ENCODE measurements around the gene RECQL.
A peak's percentile ranks its signal among the peaks of the same experiment; 100 is the strongest.

The RECQL gene

GRCh38 chr12:21526721-21527345, 25.4 kb upstream of the RECQL start:
- Histone ChIP-seq H3K36me3 (ENCODE audit: insufficient read depth, low read length) (no peaks in the 10 kb centered on the region), H3K4me3 (ENCODE audit: low read length) (peak overlapping the region; percentile 73), H2AFZ (ENCODE audit: low read depth, low read length) (peak overlapping the region; percentile 100), H3K4me1 (ENCODE audit: insufficient read depth, low read length) (peaks cover 14% of the 10 kb centered on the region), H3K9me3 (ENCODE audit: low read length) (no peaks in the 10 kb centered on the region), H3K27me3 (ENCODE audit: insufficient read depth, low read length) (peaks cover 8% of the 10 kb centered on the region)

GRCh38 chr12:21526053-21526452, 24.6 kb upstream of the RECQL start, which contains the start of gene SPX:
Gene SPX, plus strand, starts transcription at chr12:21526296. Its CDS starts 177 bp downstream, at chr12:21526473.
- Histone ChIP-seq H2AFZ (ENCODE audit: low read depth, low read length) (peak within 1 kb of the TSS; percentile 100), H3K9me3 (ENCODE audit: low read length) (no peaks in the 10 kb centered on the region), H3K4me1 (ENCODE audit: insufficient read depth, low read length) (peaks cover 14% of the 10 kb centered on the region), H3K36me3 (ENCODE audit: insufficient read depth, low read length) (no peaks in the 10 kb centered on the region), H3K27me3 (ENCODE audit: insufficient read depth, low read length) (peaks cover 8% of the 10 kb centered on the region), H3K4me3 (ENCODE audit: low read length) (peak within 1 kb of the TSS; percentile 73)

- no peak overlapping the region for H2AFZ ChIP-seq (ENCODE audit: low read depth, low read length)
- peaks cover 3% of the 10 kb centered on the region for H3K27me3 ChIP-seq (ENCODE audit: insufficient read depth, low read length)
- H3K4me3 ChIP-seq (ENCODE audit: low read length) = no peak overlapping the region
- peaks cover 12% of the 10 kb centered on the region for H3K4me1 ChIP-seq (ENCODE audit: insufficient read depth, low read length)
- H3K36me3 ChIP-seq (ENCODE audit: insufficient read depth, low read length) = no peaks in the 10 kb centered on the region
- H3K9me3 ChIP-seq (ENCODE audit: low read length) = no peaks in the 10 kb centered on the region
Measured at GRCh38 chr12:21523148-21523547, 21.7 kb upstream of the RECQL start.

GRCh38 chr12:21521541-21521940, 20.1 kb upstream of the RECQL start:
- Histone ChIP-seq H3K4me1 (ENCODE audit: insufficient read depth, low read length) (peaks cover 3% of the 10 kb centered on the region), H3K9me3 (ENCODE audit: low read length) (no peaks in the 10 kb centered on the region), H3K36me3 (ENCODE audit: insufficient read depth, low read length) (peaks cover 2% of the 10 kb centered on the region), H2AFZ (ENCODE audit: low read depth, low read length) (no peak overlapping the region), H3K27me3 (ENCODE audit: insufficient read depth, low read length) (peaks cover under 1% of the 10 kb centered on the region), H3K4me3 (ENCODE audit: low read length) (no peak overlapping the region)

- Histone ChIP-seq H3K36me3 (ENCODE audit: insufficient read depth, low read length) (peaks cover 30% of the 10 kb centered on the region), H3K4me1 (ENCODE audit: insufficient read depth, low read length) (no peaks in the 10 kb centered on the region), H3K9me3 (ENCODE audit: low read length) (no peaks in the 10 kb centered on the region), H2AFZ (ENCODE audit: low read depth, low read length) (no peak overlapping the region), H3K4me3 (ENCODE audit: low read length) (no peak overlapping the region), H3K27me3 (ENCODE audit: insufficient read depth, low read length) (no peaks in the 10 kb centered on the region)
Measured at GRCh38 chr12:21518451-21518850, 17.0 kb upstream of the RECQL start.

- H3K27me3 ChIP-seq (ENCODE audit: insufficient read depth, low read length) = no peaks in the 10 kb centered on the region
- no peaks in the 10 kb centered on the region for H3K4me1 ChIP-seq (ENCODE audit: insufficient read depth, low read length)
- H3K9me3 ChIP-seq (ENCODE audit: low read length) = no peaks in the 10 kb centered on the region
- no peak overlapping the region for H2AFZ ChIP-seq (ENCODE audit: low read depth, low read length)
- H3K4me3 ChIP-seq (ENCODE audit: low read length) = no peak overlapping the region
- peaks cover 47% of the 10 kb centered on the region for H3K36me3 ChIP-seq (ENCODE audit: insufficient read depth, low read length)
Measured at GRCh38 chr12:21516281-21516680, 14.8 kb upstream of the RECQL start.

- H3K4me3 ChIP-seq (ENCODE audit: low read length) = no peak overlapping the region
- no peaks in the 10 kb centered on the region for H3K9me3 ChIP-seq (ENCODE audit: low read length)
- H3K27me3 ChIP-seq (ENCODE audit: insufficient read depth, low read length) = no peaks in the 10 kb centered on the region
- H2AFZ ChIP-seq (ENCODE audit: low read depth, low read length) = no peak overlapping the region
- no peaks in the 10 kb centered on the region for H3K4me1 ChIP-seq (ENCODE audit: insufficient read depth, low read length)
- H3K36me3 ChIP-seq (ENCODE audit: insufficient read depth, low read length) = peaks cover 54% of the 10 kb centered on the region
Measured at GRCh38 chr12:21509768-21510167, 8.3 kb upstream of the RECQL start.

- Histone ChIP-seq H2AFZ (ENCODE audit: low read depth, low read length) (no peak overlapping the region), H3K9me3 (ENCODE audit: low read length) (no peaks in the 10 kb centered on the region), H3K27me3 (ENCODE audit: insufficient read depth, low read length) (no peaks in the 10 kb centered on the region), H3K4me1 (ENCODE audit: insufficient read depth, low read length) (peaks cover 11% of the 10 kb centered on the region), H3K36me3 (ENCODE audit: insufficient read depth, low read length) (peaks cover 36% of the 10 kb centered on the region), H3K4me3 (ENCODE audit: low read length) (no peak overlapping the region)
Measured at GRCh38 chr12:21507849-21508248, 6.4 kb upstream of the RECQL start.

GRCh38 chr12:21505888-21506287, 4.5 kb upstream of the RECQL start:
- H3K4me1 ChIP-seq (ENCODE audit: insufficient read depth, low read length) = peaks cover 14% of the 10 kb centered on the region
- no peak overlapping the region for H3K4me3 ChIP-seq (ENCODE audit: low read length)
- H3K36me3 ChIP-seq (ENCODE audit: insufficient read depth, low read length) = peaks cover 21% of the 10 kb centered on the region
- H3K27me3 ChIP-seq (ENCODE audit: insufficient read depth, low read length) = no peaks in the 10 kb centered on the region
- H2AFZ ChIP-seq (ENCODE audit: low read depth, low read length) = no peak overlapping the region
- no peaks in the 10 kb centered on the region for H3K9me3 ChIP-seq (ENCODE audit: low read length)

GRCh38 chr12:21502872-21503271, 1.4 kb upstream of the RECQL start:
- H3K9me3 ChIP-seq (ENCODE audit: low read length) = no peaks in the 10 kb centered on the region
- H3K27me3 ChIP-seq (ENCODE audit: insufficient read depth, low read length) = no peaks in the 10 kb centered on the region
- peaks cover 12% of the 10 kb centered on the region for H3K36me3 ChIP-seq (ENCODE audit: insufficient read depth, low read length)
- no peak overlapping the region for H2AFZ ChIP-seq (ENCODE audit: low read depth, low read length)
- H3K4me1 ChIP-seq (ENCODE audit: insufficient read depth, low read length) = peaks cover 29% of the 10 kb centered on the region
- H3K4me3 ChIP-seq (ENCODE audit: low read length) = peak overlapping the region; percentile 83

GRCh38 chr12:21502164-21502496, 695 bp upstream of the RECQL start:
- H3K4me1 ChIP-seq (ENCODE audit: insufficient read depth, low read length) = peaks cover 29% of the 10 kb centered on the region
- peak overlapping the region; percentile 78 for H2AFZ ChIP-seq (ENCODE audit: low read depth, low read length)
- peak overlapping the region; percentile 83 for H3K4me3 ChIP-seq (ENCODE audit: low read length)
- H3K9me3 ChIP-seq (ENCODE audit: low read length) = no peaks in the 10 kb centered on the region
- H3K36me3 ChIP-seq (ENCODE audit: insufficient read depth, low read length) = peaks cover 17% of the 10 kb centered on the region
- H3K27me3 ChIP-seq (ENCODE audit: insufficient read depth, low read length) = no peaks in the 10 kb centered on the region

- Histone ChIP-seq H3K27me3 (ENCODE audit: insufficient read depth, low read length) (no peaks in the 10 kb centered on the region), H3K4me3 (ENCODE audit: low read length) (peak overlapping the region; percentile 83), H3K9me3 (ENCODE audit: low read length) (no peaks in the 10 kb centered on the region), H3K36me3 (ENCODE audit: insufficient read depth, low read length) (peaks cover 30% of the 10 kb centered on the region), H2AFZ (ENCODE audit: low read depth, low read length) (peak overlapping the region; percentile 78), H3K4me1 (ENCODE audit: insufficient read depth, low read length) (peaks cover 29% of the 10 kb centered on the region)
Measured at GRCh38 chr12:21500786-21501257, 613 bp downstream of the RECQL start.

- H3K4me1 ChIP-seq (ENCODE audit: insufficient read depth, low read length) = peaks cover 29% of the 10 kb centered on the region
- peaks cover 36% of the 10 kb centered on the region for H3K36me3 ChIP-seq (ENCODE audit: insufficient read depth, low read length)
- H3K4me3 ChIP-seq (ENCODE audit: low read length) = peak overlapping the region; percentile 83
- H2AFZ ChIP-seq (ENCODE audit: low read depth, low read length) = no peak overlapping the region
- H3K27me3 ChIP-seq (ENCODE audit: insufficient read depth, low read length) = no peaks in the 10 kb centered on the region
- H3K9me3 ChIP-seq (ENCODE audit: low read length) = no peaks in the 10 kb centered on the region
Measured at GRCh38 chr12:21499765-21500164, 1.7 kb downstream of the RECQL start.

GRCh38 chr12:21485998-21486397, 15.4 kb downstream of the RECQL start:
- Histone ChIP-seq H3K27me3 (ENCODE audit: insufficient read depth, low read length) (no peaks in the 10 kb centered on the region), H2AFZ (ENCODE audit: low read depth, low read length) (no peak overlapping the region), H3K9me3 (ENCODE audit: low read length) (no peaks in the 10 kb centered on the region), H3K36me3 (ENCODE audit: insufficient read depth, low read length) (peaks cover 54% of the 10 kb centered on the region), H3K4me1 (ENCODE audit: insufficient read depth, low read length) (no peaks in the 10 kb centered on the region), H3K4me3 (ENCODE audit: low read length) (no peak overlapping the region)
